Endometrium (tissue), 2 donors: ENCODE results near the gene FKBP9.
"Not testable (repeated sequence)": the region's sequence is repeated elsewhere in the genome, so short reads cannot be mapped to it uniquely, and the experiment has no call there.

Experiments used
- FAIRE-seq: peaks from 2 replicates; lab custom pipeline; 2012; peaks lifted over from hg19 to GRCh38; lab: Jason Lieb, UNC
- donor health status: control.
- donor health status: control.

FKBP9 gene, protein sequence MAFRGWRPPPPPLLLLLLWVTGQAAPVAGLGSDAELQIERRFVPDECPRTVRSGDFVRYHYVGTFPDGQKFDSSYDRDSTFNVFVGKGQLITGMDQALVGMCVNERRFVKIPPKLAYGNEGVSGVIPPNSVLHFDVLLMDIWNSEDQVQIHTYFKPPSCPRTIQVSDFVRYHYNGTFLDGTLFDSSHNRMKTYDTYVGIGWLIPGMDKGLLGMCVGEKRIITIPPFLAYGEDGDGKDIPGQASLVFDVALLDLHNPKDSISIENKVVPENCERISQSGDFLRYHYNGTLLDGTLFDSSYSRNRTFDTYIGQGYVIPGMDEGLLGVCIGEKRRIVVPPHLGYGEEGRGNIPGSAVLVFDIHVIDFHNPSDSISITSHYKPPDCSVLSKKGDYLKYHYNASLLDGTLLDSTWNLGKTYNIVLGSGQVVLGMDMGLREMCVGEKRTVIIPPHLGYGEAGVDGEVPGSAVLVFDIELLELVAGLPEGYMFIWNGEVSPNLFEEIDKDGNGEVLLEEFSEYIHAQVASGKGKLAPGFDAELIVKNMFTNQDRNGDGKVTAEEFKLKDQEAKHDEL

DNA sequence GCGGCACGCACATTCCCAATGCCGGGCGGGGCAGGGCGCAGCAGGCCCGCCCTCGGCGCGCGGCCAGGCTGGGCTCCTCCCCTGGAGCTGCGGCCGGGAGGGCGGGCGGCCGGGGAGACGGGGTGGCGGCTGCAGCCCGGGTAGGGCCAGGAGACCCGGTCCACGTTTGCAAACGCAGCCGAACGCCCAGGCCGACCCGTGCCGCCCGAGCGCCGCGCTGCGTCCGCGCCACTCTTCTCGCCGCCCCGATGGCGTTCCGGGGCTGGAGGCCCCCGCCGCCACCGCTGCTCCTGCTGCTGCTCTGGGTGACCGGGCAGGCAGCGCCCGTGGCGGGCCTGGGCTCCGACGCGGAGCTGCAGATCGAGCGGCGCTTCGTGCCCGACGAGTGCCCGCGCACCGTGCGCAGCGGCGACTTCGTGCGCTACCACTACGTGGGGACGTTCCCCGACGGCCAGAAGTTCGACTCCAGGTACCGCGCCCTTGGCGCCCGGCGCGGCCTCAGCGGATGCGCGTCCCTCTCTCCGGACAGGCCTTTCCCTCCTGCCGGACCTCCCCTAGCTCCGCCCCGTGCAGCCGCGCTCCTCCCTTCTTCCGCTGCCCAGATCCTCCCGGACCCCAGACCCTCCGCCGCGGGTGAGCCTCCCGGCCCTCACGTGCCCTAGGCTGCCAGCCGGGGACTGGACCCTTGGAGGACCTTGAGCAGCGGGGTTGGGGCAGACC is at the start of gene FKBP9:
FKBP9 (plus strand) TSS at position 115 of the 720 bp plus-strand sequence; CDS start at position 249, 134 bp downstream.
- FAIRE-seq: no peak

DNA sequence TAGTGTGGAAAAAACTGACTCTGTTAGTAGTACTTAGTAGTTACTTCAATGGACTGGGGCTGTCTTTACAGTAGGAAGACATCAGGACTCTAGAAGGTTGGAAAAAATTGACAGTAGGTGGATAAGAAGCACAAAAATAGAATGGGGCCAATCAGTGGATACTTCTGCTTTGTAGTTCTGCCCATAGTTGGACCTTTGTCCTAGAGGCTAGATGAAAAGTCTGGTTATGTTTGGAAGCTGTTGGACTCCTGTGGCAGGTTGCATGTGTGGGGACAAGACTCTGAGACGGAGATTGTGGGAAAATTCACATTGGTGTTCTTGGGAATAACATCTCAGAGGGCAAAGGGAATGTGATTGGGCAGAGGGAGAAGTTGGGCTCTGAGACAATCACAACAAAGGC is 47.0 kb upstream of the FKBP9 start:
- no peak for FAIRE-seq

DNA sequence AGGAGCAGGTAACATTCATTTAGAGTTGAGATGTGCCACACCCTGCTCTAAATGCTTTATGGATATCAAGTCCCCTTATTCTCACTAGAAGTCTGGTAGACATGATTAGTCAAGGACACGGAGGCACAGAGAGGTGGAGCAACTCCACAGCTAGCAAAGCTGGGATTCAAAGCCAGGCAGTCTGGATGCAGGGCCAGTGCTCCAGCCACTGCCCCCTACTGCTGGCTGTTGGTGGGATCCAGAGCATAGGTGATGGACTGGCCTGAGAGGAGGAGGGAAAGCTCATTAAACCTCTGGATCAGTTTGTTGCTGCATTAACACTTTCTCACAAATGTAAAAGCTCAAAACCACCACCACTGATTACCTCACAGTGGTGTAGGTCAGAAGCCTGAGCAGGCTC is 43.1 kb upstream of the FKBP9 start:
- no peak for FAIRE-seq

DNA sequence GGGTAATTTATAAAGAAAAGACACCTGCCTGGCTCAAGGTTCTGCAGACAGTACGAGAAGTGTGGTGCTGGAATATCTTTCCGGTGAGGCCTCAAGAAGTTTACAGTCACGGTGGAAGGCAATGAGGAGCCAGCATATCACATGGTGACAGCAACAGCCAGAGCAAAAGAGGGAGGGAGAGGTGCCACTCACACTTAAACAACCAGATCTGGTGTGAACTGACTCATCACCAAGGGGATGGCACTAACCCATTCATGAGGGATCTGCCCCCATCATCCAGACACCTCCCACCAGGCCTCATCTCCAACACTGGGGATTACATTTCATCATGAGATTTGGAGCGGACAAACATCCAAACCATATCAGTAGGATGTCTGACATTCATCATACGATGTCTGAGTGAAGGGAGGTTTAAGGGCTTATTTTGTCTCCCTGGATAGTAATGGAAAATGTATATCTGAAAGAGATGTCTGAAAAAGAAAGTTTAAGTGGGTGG is 42.2 kb upstream of the FKBP9 start:
- no peak for FAIRE-seq

DNA sequence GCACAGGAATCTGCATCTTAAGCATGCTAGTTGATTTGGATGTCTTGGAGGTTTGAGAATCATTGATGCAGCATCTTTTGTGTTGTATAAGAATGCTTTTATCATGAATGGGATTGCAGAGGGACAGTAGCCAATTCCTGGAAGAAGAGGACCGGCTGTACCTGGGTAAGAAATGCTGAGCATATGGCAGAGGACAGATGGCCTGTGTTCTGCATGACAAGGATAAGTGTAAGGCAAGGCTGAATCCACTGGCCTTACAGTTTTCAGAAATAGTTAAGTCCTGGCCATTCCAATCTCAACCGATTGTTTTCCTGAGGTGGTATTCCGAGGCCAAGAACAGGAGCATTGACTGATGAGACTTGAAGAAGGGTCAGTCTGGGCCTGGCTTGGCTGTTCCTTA is 41.2 kb upstream of the FKBP9 start:
- FAIRE-seq: no peak

GRCh38 chr7:32916994-32917393 is 40.2 kb upstream of the FKBP9 start:
- not testable (repeated sequence) for FAIRE-seq

- no peak for FAIRE-seq
Measured at GRCh38 chr7:32921896-32922295, 35.3 kb upstream of the FKBP9 start.

DNA sequence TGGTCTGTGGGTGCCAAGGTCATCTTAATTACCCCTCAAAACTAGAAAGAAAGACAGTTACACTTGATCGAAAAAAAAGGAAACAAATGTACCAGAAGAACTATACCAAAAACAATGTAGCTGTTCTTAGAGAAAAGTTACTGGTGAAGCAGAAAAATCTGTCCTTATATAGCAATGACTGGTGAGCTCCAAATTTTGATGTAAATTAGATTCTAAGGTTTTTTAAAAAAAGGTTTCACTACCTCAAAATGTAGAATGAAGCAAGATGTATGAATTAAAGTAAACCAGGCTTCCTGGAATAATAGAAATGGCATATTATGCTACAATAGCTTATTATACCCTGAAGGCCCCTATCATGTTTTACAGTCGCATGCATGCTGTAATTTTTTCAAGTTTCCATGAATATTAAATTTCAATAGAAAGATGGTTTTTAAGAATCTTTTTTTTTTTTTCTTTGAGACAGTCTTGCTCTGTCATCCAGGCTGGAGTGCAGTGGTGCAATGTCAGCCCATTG is 28.4 kb upstream of the FKBP9 start:
- FAIRE-seq: no peak

- no peak for FAIRE-seq
Measured at GRCh38 chr7:32929430-32930143, 27.7 kb upstream of the FKBP9 start.

- no peak for FAIRE-seq
Measured at GRCh38 chr7:32930378-32930777, 26.9 kb upstream of the FKBP9 start.

- FAIRE-seq: no peak
Measured at GRCh38 chr7:32935558-32935957, 21.7 kb upstream of the FKBP9 start.

DNA sequence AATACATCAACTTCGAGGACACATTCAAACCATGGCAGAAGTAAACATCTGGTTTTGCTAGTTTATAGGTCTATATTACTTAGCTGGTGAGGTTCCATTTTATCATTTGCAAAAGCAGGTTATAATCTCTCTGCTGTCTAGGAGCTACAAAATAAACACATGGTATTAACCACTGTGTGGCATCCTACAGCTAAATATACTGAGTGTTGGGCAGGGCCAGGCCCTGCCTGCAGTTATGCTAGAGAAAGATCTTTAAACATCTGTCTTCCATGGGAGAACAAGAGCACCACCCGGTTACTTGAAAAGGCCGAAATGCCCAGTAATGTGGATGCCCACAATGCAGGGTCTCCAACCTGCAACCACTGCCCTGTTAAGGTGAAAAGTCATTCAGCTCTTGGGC is 20.6 kb upstream of the FKBP9 start:
- no peak for FAIRE-seq

DNA sequence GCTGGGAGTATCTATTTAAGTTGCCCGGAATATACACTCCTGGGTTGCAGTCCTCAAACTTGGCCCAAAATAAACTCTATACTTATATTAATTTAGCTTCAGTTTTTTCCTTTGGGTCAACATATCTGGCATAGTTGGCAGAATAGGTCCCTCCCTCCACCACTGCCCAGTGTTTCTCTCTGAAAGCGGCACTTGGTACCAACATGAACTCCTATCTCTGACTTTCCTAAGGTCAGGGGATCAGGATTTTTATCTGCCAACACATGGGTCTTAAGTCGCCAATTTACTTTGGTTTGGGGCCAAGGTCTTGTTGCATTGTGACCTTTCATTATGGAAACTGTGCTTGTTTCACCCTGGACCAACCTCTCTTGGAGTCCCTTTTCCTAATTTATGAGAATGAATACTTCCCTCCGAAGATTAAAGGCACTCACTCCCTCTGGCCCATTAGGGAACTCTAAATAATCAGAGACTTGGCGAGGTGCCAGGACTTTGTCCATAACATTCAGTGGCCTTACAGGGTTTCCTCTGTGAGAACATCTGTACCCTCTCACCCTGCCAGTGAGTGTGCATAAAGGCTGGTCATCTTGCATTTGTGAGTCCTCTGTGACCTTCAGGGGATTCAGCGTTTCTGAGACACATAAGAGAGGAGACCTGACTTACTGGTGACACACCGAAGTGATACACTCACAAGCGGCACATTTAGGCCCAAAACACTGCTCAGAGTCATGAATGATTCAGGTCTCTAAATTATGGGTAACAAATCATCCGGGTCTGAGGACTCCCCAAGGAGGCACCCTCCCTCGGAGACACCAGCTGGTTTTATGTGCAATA is 19.7 kb upstream of the FKBP9 start:
- no peak for FAIRE-seq

DNA sequence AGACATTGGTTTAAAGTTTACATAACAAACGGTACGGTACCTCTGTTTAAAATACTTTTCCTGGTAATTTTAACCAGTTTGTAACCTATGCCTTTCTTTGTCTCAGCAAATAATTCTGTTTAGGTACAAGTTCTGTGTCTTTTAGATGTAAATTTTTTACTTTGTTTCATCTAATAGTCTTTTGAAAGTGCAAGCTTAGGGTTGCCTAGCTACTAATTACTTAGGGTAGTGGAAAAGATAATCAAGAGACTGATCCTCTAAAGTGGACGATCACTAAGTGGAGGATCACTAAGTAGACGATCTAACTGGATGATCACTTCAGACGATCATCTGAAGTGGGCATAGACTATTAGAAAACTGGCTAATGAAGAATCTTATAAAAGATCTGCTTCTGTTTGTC is 16.1 kb upstream of the FKBP9 start:
- no peak for FAIRE-seq

GRCh38 chr7:32941681-32942414 is 15.4 kb upstream of the FKBP9 start:
- FAIRE-seq: no peak

DNA sequence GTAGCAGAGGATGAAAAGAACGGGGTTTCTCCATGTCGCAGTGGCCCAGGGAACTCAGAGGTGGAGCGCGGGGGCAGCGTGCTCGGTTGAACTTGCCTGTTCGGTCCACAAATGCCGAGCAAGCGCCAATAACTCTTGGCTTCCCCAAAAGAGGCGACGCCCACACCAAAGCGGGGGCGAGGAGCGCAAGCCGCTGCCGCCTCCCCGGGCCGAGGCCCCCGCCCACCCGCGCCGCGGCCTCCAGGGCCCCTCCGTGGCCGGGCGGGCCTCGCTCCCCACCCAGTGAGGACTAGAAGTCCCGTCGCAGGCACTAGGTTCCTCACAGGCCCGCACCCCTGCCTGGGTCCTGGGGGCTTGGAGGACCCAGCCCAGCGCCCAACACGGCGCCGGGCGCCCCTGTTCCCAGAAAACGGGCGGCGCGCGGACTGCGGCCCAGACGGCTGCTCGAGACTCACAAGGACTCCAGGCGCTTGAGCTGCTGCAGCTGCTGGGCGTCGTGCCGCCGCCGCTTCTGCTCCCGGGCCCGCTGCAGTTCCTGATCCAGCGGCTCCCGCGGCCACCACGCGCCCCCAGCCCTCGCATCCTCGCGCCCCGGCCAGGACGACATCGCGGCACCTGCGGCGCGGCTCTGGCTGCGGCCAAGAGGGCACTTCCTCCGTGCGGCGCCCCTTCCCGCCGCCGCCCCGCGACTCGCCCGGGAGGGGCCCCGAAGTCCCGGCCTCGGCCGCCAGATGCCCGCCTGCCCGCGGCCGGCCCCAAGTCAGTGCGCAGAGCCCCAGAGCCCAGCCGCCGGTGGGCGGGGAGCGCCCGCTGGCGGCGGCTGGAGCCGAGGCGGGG is 14.6 kb upstream of the FKBP9 start:
- FAIRE-seq: no peak

GRCh38 chr7:32943252-32944030 is 13.8 kb upstream of the FKBP9 start:
- FAIRE-seq: no peak

GRCh38 chr7:32947420-32947983 is 9.7 kb upstream of the FKBP9 start:
- no peak for FAIRE-seq
